K562 (cell line): ENCODE measurements around the gene DNAJB11. TPM values are rescaled to one million over a fixed set of nuclear protein-coding genes. Genes with fewer than 3 reads are reported as not detected.
A peak's percentile ranks its signal among the peaks of the same experiment; 100 is the strongest.

Experiments used
- ATAC-seq: fragments of 200-7000 bp; cut with Tn5 transposase; 3 replicates; pipeline ENCODE4 v1.9.1; 2020; ENCODE audit warnings: moderate library complexity
- BruUV-seq: library from RNA; stranded (reverse); fragments of 400-500 nt; replicated peaks from 2 replicates; lab custom pipeline; 2021; lab: Mats Ljungman, UMichigan
- CTCF ChIA-PET: fragments of 300-600 bp; formaldehyde crosslinking; extraction: SDS; loops from one replicate; lab custom pipeline; 2021; ENCODE audit warnings: low intra/inter-chr PET ratio; lab: Yijun Ruan, JAX
- POLR2A ChIA-PET: fragments of 300-600, 350-650 bp; sonication (Branson Sonifier 250); formaldehyde crosslinking; extraction: SDS; loops from one replicate; lab custom pipeline; 2021; ENCODE audit warnings: antibody characterized with exemption, inconsistent platforms; lab: Yijun Ruan, JAX
- DNase-seq, 4 experiments: peaks; one replicate each; pipeline versions ENCODE4 v3.0.0 to v3.0.0-alpha.2; 2011 to 2018; ENCODE audit warnings: low spot score in 3 of 4, mixed read lengths in 3 of 4; ENCODE audit errors: extremely low read depth in 1 of 4
- FAIRE-seq: peaks from 2 replicates; lab custom pipeline; 2011; peaks lifted over from hg19 to GRCh38; lab: Jason Lieb, UNC
- H2AFZ ChIP-seq: 2 replicates; pipeline ENCODE4 v1.6.0; 2011; ENCODE audit warnings: low read depth, low read length, control low read depth, inconsistent platforms
- H3K27ac ChIP-seq: fragments of 200-600 bp; 3 replicates; pipeline ENCODE4 v1.8.0; 2011; ENCODE audit warnings: low read depth, mild to moderate bottlenecking, control low read depth, inconsistent platforms, low read length, moderate library complexity, mixed read lengths; ENCODE audit errors: extremely low read depth
- H3K27me3 ChIP-seq, 2 experiments: fragments of 300-600 bp in 1 of 2; 2 replicates in 1 of 2; 3 replicates in 1 of 2; pipeline versions ENCODE4 v1.6.0 to v1.8.0; 2011; ENCODE audit warnings: inconsistent platforms in 2 of 2, low read length in 2 of 2, mild to moderate bottlenecking in 1 of 2, mixed read lengths in 1 of 2, moderate library complexity in 1 of 2; ENCODE audit not compliant: control insufficient read depth in 2 of 2, insufficient read depth in 2 of 2
- H3K36me3 ChIP-seq: fragments of 300-600 bp; 3 replicates; pipeline ENCODE4 v1.8.0; 2011; ENCODE audit warnings: mild to moderate bottlenecking, low read length, inconsistent platforms; ENCODE audit not compliant: control insufficient read depth, insufficient read depth
- H3K4me1 ChIP-seq, 2 experiments: fragments of 200-600 bp in 1 of 2; replicated peaks in 1 of 2; 2 replicates in 1 of 2; 3 replicates in 1 of 2; pipeline versions ENCODE4 v1.5.1 to v1.8.0; 2011; ENCODE audit warnings: inconsistent platforms in 2 of 2, low read length in 2 of 2, mild to moderate bottlenecking in 1 of 2, mixed read lengths in 1 of 2, moderate library complexity in 1 of 2; ENCODE audit not compliant: control insufficient read depth in 2 of 2, insufficient read depth in 2 of 2
- H3K4me2 ChIP-seq: 2 replicates; pipeline ENCODE4 v1.6.1; 2011; ENCODE audit warnings: low read length, control low read depth, inconsistent platforms, mixed read lengths; ENCODE audit not compliant: insufficient read depth
- H3K4me3 ChIP-seq: fragments of 200-600 bp; sonication (generic), shearing (Covaris generic); 2 replicates; pipeline ENCODE4 v1.5.1; 2016; ENCODE audit warnings: control low read depth, inconsistent platforms
- H3K79me2 ChIP-seq: fragments of 200-600 bp; 3 replicates; pipeline ENCODE4 v1.8.0; 2011; ENCODE audit warnings: low read length, inconsistent platforms; ENCODE audit not compliant: control insufficient read depth, insufficient read depth
- H3K9ac ChIP-seq, 2 experiments: 2 replicates each; pipeline versions ENCODE4 v1.6.0 to v1.6.1; 2011; ENCODE audit warnings: low read depth in 2 of 2, low read length in 2 of 2, control low read depth in 1 of 2, inconsistent platforms in 1 of 2, mild to moderate bottlenecking in 1 of 2, mixed read lengths in 1 of 2; ENCODE audit not compliant: insufficient read depth in 1 of 2
- H3K9me1 ChIP-seq: one replicate; pipeline ENCODE4 v1.6.0; 2011; ENCODE audit warnings: inconsistent platforms, mild to moderate bottlenecking, low read length, moderate library complexity; ENCODE audit not compliant: control insufficient read depth, insufficient read depth
- H3K9me3 ChIP-seq: replicated peaks from 2 replicates; pipeline ENCODE4 v1.5.1; 2011; ENCODE audit warnings: low read depth, low read length, inconsistent platforms; ENCODE audit not compliant: control insufficient read depth, insufficient read depth
- H4K20me1 ChIP-seq: replicated peaks from 2 replicates; pipeline ENCODE4 v1.6.1; 2011; ENCODE audit warnings: low read length, inconsistent platforms, mixed read lengths; ENCODE audit not compliant: control insufficient read depth, insufficient read depth
- BCL6 ChIP-seq: fragments of 250-450 bp; sonication (Bioruptor Pico); IDR thresholded peaks from 2 replicates; pipeline ENCODE4 v1.4.0; 2020
- C11orf30 ChIP-seq: fragments of 450-650 bp; IDR thresholded peaks from 2 replicates; pipeline ENCODE4 v1.6.1; 2016; ENCODE audit warnings: low read depth, mild to moderate bottlenecking
- CEBPB ChIP-seq: fragments of 450-650 bp; IDR thresholded peaks from 2 replicates; pipeline ENCODE4 v1.6.1; 2016; ENCODE audit warnings: missing genetic modification characterization, missing compliant biosample characterization
- CREB3L1 ChIP-seq: fragments of 450-650 bp; IDR thresholded peaks from 2 replicates; pipeline ENCODE4 v1.6.1; 2014; ENCODE audit warnings: low read depth, mild to moderate bottlenecking, moderate library complexity, borderline replicate concordance
- CTBP1 ChIP-seq: fragments of 450-650 bp; IDR thresholded peaks from 2 replicates; pipeline ENCODE4 v1.6.1; 2016; ENCODE audit warnings: borderline replicate concordance
- CXXC5 ChIP-seq: fragments of 250-450 bp; sonication (Bioruptor Pico); IDR thresholded peaks from 2 replicates; pipeline ENCODE4 v1.8.0; 2022; ENCODE audit warnings: inconsistent platforms, mild to moderate bottlenecking, moderate library complexity
- DDX20 ChIP-seq: fragments of 450-650 bp; IDR thresholded peaks from 2 replicates; pipeline ENCODE4 v1.6.1; 2016; ENCODE audit warnings: missing genetic modification characterization, low read depth, mild to moderate bottlenecking, missing compliant biosample characterization, moderate library complexity
- LCOR ChIP-seq: sonication (generic); formaldehyde crosslinking; IDR thresholded peaks from 2 replicates; pipeline ENCODE4 v1.8.0; 2022; ENCODE audit warnings: mild to moderate bottlenecking, missing genetic modification reagents
- MCM3 ChIP-seq: fragments of 450-650 bp; IDR thresholded peaks from 2 replicates; pipeline ENCODE4 v1.6.1; 2016
- MYBL2 ChIP-seq, 2 experiments: fragments of 450-650 bp in 1 of 2; sonication (generic) in 1 of 2; formaldehyde crosslinking in 1 of 2; IDR thresholded peaks; 2 replicates each; pipeline versions ENCODE4 v1.6.1 to v1.8.1; 2017 to 2022; ENCODE audit warnings: borderline replicate concordance in 1 of 2, inconsistent platforms in 1 of 2, low read depth in 1 of 2, mild to moderate bottlenecking in 1 of 2, missing genetic modification reagents in 1 of 2, moderate library complexity in 1 of 2
- NFRKB ChIP-seq: fragments of 450-650 bp; IDR thresholded peaks from 2 replicates; pipeline ENCODE4 v1.6.1; 2016; ENCODE audit warnings: low read depth
- PYGO2 ChIP-seq: fragments of 450-650 bp; IDR thresholded peaks from 2 replicates; pipeline ENCODE4 v1.6.1; 2016; ENCODE audit warnings: mild to moderate bottlenecking, missing genetic modification characterization, moderate library complexity, missing compliant biosample characterization
- RBM15 ChIP-seq: fragments of 200-400 bp; formaldehyde crosslinking; IDR thresholded peaks from 2 replicates; pipeline ENCODE4 v1.6.1; 2018; ENCODE audit warnings: mild to moderate bottlenecking, low read length, moderate library complexity; ENCODE audit not compliant: insufficient read depth
- SMAD4 ChIP-seq: fragments of 250-450 bp; sonication (Bioruptor Pico); conservative IDR thresholded peaks from 2 replicates; pipeline ENCODE4 v1.8.0; 2021; ENCODE audit warnings: inconsistent platforms, mild to moderate bottlenecking, moderate library complexity
- STAG1 ChIP-seq: sonication (generic); formaldehyde crosslinking; IDR thresholded peaks from 2 replicates; pipeline ENCODE4 v1.5.0; 2020; ENCODE audit warnings: missing genetic modification reagents, borderline replicate concordance
- TRIM25 ChIP-seq: fragments of 450-650 bp; IDR thresholded peaks from 2 replicates; pipeline ENCODE4 v1.7.0; 2016; ENCODE audit warnings: borderline replicate concordance
- ZNF347 ChIP-seq: fragments of 450-650 bp; formaldehyde crosslinking; IDR thresholded peaks from 2 replicates; pipeline ENCODE4 v1.4.0; 2020; ENCODE audit warnings: low read depth, mild to moderate bottlenecking, moderate library complexity
- ZNF384 ChIP-seq: IDR thresholded peaks from 2 replicates; pipeline ENCODE4 v1.6.1; 2012; ENCODE audit warnings: low read depth, low read length, improper control_type of control experiment
- ZNF644 ChIP-seq: fragments of 200-800 bp; sonication (Bioruptor generic); IDR thresholded peaks from 2 replicates; pipeline ENCODE4 v1.6.1; 2016; ENCODE audit warnings: low read depth, missing genetic modification characterization, missing compliant biosample characterization
- ZNF79 ChIP-seq: fragments of 250-450 bp; sonication (Bioruptor Pico); IDR thresholded peaks from 2 replicates; pipeline ENCODE4 v1.4.0; 2020; ENCODE audit warnings: low read depth, mild to moderate bottlenecking, moderate library complexity
- ZSCAN29 ChIP-seq: fragments of 450-650 bp; IDR thresholded peaks from 2 replicates; pipeline ENCODE4 v1.6.1; 2017
- WGBS: fragments of 100-300 bp; shearing (Covaris generic); methylation state at CpG from one replicate; pipeline ENCODE4 v1.1.6; 2016; ENCODE audit warnings: low coverage, mixed read lengths; ENCODE audit not compliant: insufficient coverage; ENCODE audit errors: missing lambda C conversion rate; 5-methylcytosine and 5-hydroxymethylcytosine counted together
- in situ Hi-C: fragments of 300-500 bp; cut with MboI; formaldehyde crosslinking; loops from 4 replicates; pipeline ENCODE4 v1.15.0; 2018; ENCODE audit warnings: inconsistent platforms, mixed read lengths
- intact Hi-C: fragments of 100-400 bp; cut with micrococcal nuclease; formaldehyde crosslinking; loops from 2 replicates; pipeline ENCODE4 v1.14.2; 2022
- polyA plus RNA-seq, 8 experiments: library from polyadenylated mRNA; depleted of rRNA in 4 of 8; stranded (reverse) in 5 of 8; unstranded in 3 of 8; fragments of >200 nt; fragmentation: Nextera tagmentation in 2 of 8; fragmentation: Illumina TruSeq in 1 of 8; extraction: Ambion mirVana in 2 of 8; extraction: Trizol in 1 of 8; gene quantifications; 2 replicates each; pipeline versions ENCODE4 v1.2.1 to v1.2.3, GENCODE V29; 2011 to 2014; ENCODE audit warnings: inconsistent platforms in 1 of 8, missing spikeins in 1 of 8
- total RNA-seq, 7 experiments: library from RNA; depleted of rRNA in 6 of 7; stranded (reverse); fragments of >200 nt in 6 of 7; fragmentation: Illumina TruSeq in 2 of 7; extraction: Trizol in 2 of 7; gene quantifications; 2 replicates each; pipeline versions ENCODE4 v1.2.1 to v1.2.3, GENCODE V29; 2011 to 2021; ENCODE audit warnings: low replicate concordance in 1 of 7

DNAJB11 gene
- total and polyA plus RNA-seq, 9 of the 15 experiments (the other 6 are each of a cell fraction or from before 2014, with no cell fraction given): 14.8 to 74.7 (median 63.8) TPM

- Histone ChIP-seq H3K27me3 (no peaks in the 10 kb centered on the region), H3K4me3 (no peak overlapping the region), H4K20me1 (no peaks in the 10 kb centered on the region), H3K9me1 (no peaks in the 10 kb centered on the region), H3K36me3 (no peaks in the 10 kb centered on the region), H3K79me2 (no peaks in the 10 kb centered on the region), H3K9ac (peak overlapping the region in 1 of 2 experiments; percentile 36; a peak in 1 of 4 replicates), H3K4me1 (peaks cover 6 to 14% of the 10 kb centered on the region in 2 experiments), H3K9me3 (no peaks in the 10 kb centered on the region), H2AFZ (peak overlapping the region; percentile 91), H3K4me2 (peak overlapping the region; percentile 24; the same call in 1 of the 2 replicates), H3K27ac (peak overlapping the region; percentile 26; the same call in 1 of the 3 replicates)
- DNase-seq (peak in 1 of 4 experiments; percentile 69), FAIRE-seq (peak; percentile 87), ATAC-seq (peak; percentile 80)
- 36% methylated on average over 14 of the region's 17 CpGs for WGBS
- CTCF ChIA-PET: no interaction called here
- intact Hi-C loops (no loop called here), in situ Hi-C loops (no loop called here)
- no TSS peak for BruUV-seq
- POLR2A ChIA-PET: interaction anchor here (0.6 to 1.7 kb wide), 9 partner anchors 9 to 325 kb away, joined by 3 to 10 read pairs (median 4); partner anchors contain the start of genes DNAJB11 and EIF4A2
- TF ChIP-seq DDX20 (tag) (peak; percentile 29; the same call in 1 of the 2 replicates), ZNF384 (no peak), ZSCAN29 (no peak), PYGO2 (tag) (no peak), MYBL2 (IDR thresholded peaks at IDR 0.05; ENCODE audit: low read depth) (no peak), MYBL2 (CRISPR knock-in tag; IDR thresholded peaks at IDR 0.05; ENCODE audit: borderline replicate concordance) (no peak), MCM3 (no peak), LCOR (CRISPR knock-in tag) (no peak), NFRKB (no peak), TRIM25 (no peak), BCL6 (CRISPR knock-in tag) (no peak), CXXC5 (CRISPR knock-in tag) (peak; percentile 65), CREB3L1 (no peak), ZNF79 (CRISPR knock-in tag) (no peak), ZNF644 (tag) (no peak), STAG1 (no peak), ZNF347 (no peak), CTBP1 (peak; percentile 71), RBM15 (no peak), C11orf30 (no peak), SMAD4 (peak; percentile 63; the same call in 1 of the 2 replicates), CEBPB (tag) (0 out of 2 replicates have a peak, but pooled peaks have one; percentile 12)
Observed at GRCh38 chr3:186596568-186597287, 26.2 kb downstream of the DNAJB11 start.
